ENCODE measurements around the gene CFAP210.

- TF ChIP-seq EZH2 (optimal IDR thresholded peaks at IDR 0.05; ENCODE audit: low read depth, low read length): no peak
- TF ChIP-seq CTCF (IDR thresholded peaks at IDR 0.05; ENCODE audit: low read length): no peak
- TF ChIP-seq EZH2phosphoT487 (IDR thresholded peaks at IDR 0.05; ENCODE audit: low read length): no peak
Measured at GRCh38 chr2:169636440-169637097, 57.6 kb downstream of the CFAP210 start.

Measured in MM.1S (cell line).